Activated CD4-positive, alpha-beta T cell treated with anti-CD3 and anti-CD28 coated beads, Interleukin-2, amount 50 U/mL, for 24 hours (primary cell): ENCODE results near the gene MX1.

Source experiments
- DNase-seq, 2 donors: peaks; one replicate each; pipeline ENCODE4 v3.0.0-alpha.2; 2020; ENCODE audit warnings: low read depth in 1 of 2, low spot score in 1 of 2

The MX1 gene

GRCh38 chr21:41425954-41426675 lies at the start of gene MX1:
TSS of gene MX1 (plus strand) at chr21:41426239. CDS start at chr21:41432071, 5,832 bp downstream.
- DNase-seq, result peak; percentile 67 to 73

- DNase-seq, result no peak
These were observed 48.3 kb upstream of the MX1 start for GRCh38 chr21:41377715-41378114.

GRCh38 chr21:41378849-41379248 lies 47.2 kb upstream of the MX1 start:
- no peak for DNase-seq

- DNase-seq, result no peak
These were observed 46.1 kb upstream of the MX1 start for GRCh38 chr21:41379901-41380300.

GRCh38 chr21:41381731-41382130 lies 44.3 kb upstream of the MX1 start:
- DNase-seq, result no peak

- DNase-seq, result no peak
These were observed 38.8 kb upstream of the MX1 start for GRCh38 chr21:41387042-41387819.

GRCh38 chr21:41387824-41388223 lies 38.2 kb upstream of the MX1 start:
- DNase-seq, result no peak

GRCh38 chr21:41388259-41388658 lies 37.8 kb upstream of the MX1 start:
- DNase-seq, result no peak

- DNase-seq, result no peak
These were observed 35.9 kb upstream of the MX1 start for GRCh38 chr21:41390043-41390639.

GRCh38 chr21:41393876-41394465 lies 32.1 kb upstream of the MX1 start:
- DNase-seq, result no peak

- no peak for DNase-seq
These were observed 29.4 kb upstream of the MX1 start for GRCh38 chr21:41396558-41397075.

- DNase-seq, result no peak
These were observed 28.6 kb upstream of the MX1 start for GRCh38 chr21:41397471-41397891.

- DNase-seq, result no peak
These were observed 27.8 kb upstream of the MX1 start for GRCh38 chr21:41398251-41398650.

- DNase-seq, result no peak
These were observed 27.2 kb upstream of the MX1 start for GRCh38 chr21:41398831-41399230.

- no peak for DNase-seq
These were observed 26.7 kb upstream of the MX1 start for GRCh38 chr21:41399246-41399800.

GRCh38 chr21:41402231-41402630 lies 23.8 kb upstream of the MX1 start:
- DNase-seq, result no peak

GRCh38 chr21:41402796-41403195 lies 23.2 kb upstream of the MX1 start:
- no peak for DNase-seq

GRCh38 chr21:41403331-41403730 lies 22.7 kb upstream of the MX1 start:
- DNase-seq, result no peak

GRCh38 chr21:41403966-41404365 lies 22.1 kb upstream of the MX1 start:
- DNase-seq, result no peak

GRCh38 chr21:41405321-41405720 lies 20.7 kb upstream of the MX1 start:
- no peak for DNase-seq

GRCh38 chr21:41406340-41406739 lies 19.7 kb upstream of the MX1 start:
- no peak for DNase-seq
